Testis (tissue), 3 donors: ENCODE measurements around the gene PPM1B. TPM values are rescaled to one million over a fixed set of nuclear protein-coding genes. Genes with fewer than 3 reads are reported as not detected.
"Not testable (repeated sequence)": the region's sequence is repeated elsewhere in the genome, so short reads cannot be mapped to it uniquely, and the experiment has no call there.

ENCODE experiments used
- DNase-seq: peaks from one replicate; pipeline ENCODE4 v3.0.0-alpha.2; 2019
- H3K27ac ChIP-seq, 2 donors: fragments of 200-600 bp; sonication (generic); one replicate each; pipeline ENCODE4 v1.5.1; 2019
- H3K27me3 ChIP-seq: fragments of 200-600 bp; sonication (generic); one replicate; pipeline ENCODE4 v1.5.1; 2019
- H3K36me3 ChIP-seq: fragments of 200-600 bp; sonication (generic); one replicate; pipeline ENCODE4 v1.5.1; 2017; ENCODE audit warnings: low read depth; ENCODE audit errors: missing control alignments
- H3K4me1 ChIP-seq: fragments of 200-600 bp; sonication (generic); one replicate; pipeline ENCODE4 v1.5.1; 2019
- H3K4me3 ChIP-seq, 2 donors: fragments of 200-600 bp; sonication (generic); one replicate each; pipeline ENCODE4 v1.5.1; 2017 to 2019
- H3K9me3 ChIP-seq: fragments of 200-600 bp; sonication (generic); one replicate; pipeline ENCODE4 v1.5.1; 2017
- POLR2A ChIP-seq: fragments of 450-650 bp; IDR thresholded peaks from one replicate; pipeline ENCODE4 v1.6.1; 2017; ENCODE audit warnings: antibody characterized with exemption, mild to moderate bottlenecking, moderate library complexity
- WGBS, 2 donors: methylation state at CpG; one replicate each; pipeline ENCODE4 v1.1.5; 2018; 5-methylcytosine and 5-hydroxymethylcytosine counted together
- intact Hi-C: fragments of 100-400 bp; cut with DNase I; formaldehyde crosslinking; loops from one replicate; pipeline ENCODE4 v1.15.1; 2023; ENCODE audit warnings: low total_unique reads
- polyA plus RNA-seq: library from polyadenylated mRNA; stranded (reverse); fragments of 350-450 nt; fragmentation: Illumina TruSeq; extraction: RNeasy Lipid Tissue Mini Kit (QIAGEN cat#74804); gene quantifications from one replicate; pipeline ENCODE4 v1.2.3, GENCODE V29; 2014; ENCODE audit warnings: low read depth, low replicate concordance; ENCODE audit not compliant: insufficient read depth
- total RNA-seq, 2 donors: library from RNA; depleted of rRNA; stranded (reverse); fragments of >200 nt; gene quantifications; one replicate each; pipeline ENCODE4 v1.2.3, GENCODE V29; 2016
- TF ChIP-seq, protein P1 (sequence below), 3 experiments: fragments of 450-650 bp in 2 of 3; fragments of 200-600 bp in 1 of 3; sonication (generic) in 1 of 3; IDR thresholded peaks; one replicate each; pipeline ENCODE4 v1.5.1; 2016 to 2019; ENCODE audit warnings: antibody characterized with exemption in 3 of 3, mild to moderate bottlenecking in 2 of 3, moderate library complexity in 1 of 3

The PPM1B gene
- total and polyA plus RNA-seq, 3 donors from 2014 or later: 49.9 to 64.6 (median 50.7) TPM

DNA sequence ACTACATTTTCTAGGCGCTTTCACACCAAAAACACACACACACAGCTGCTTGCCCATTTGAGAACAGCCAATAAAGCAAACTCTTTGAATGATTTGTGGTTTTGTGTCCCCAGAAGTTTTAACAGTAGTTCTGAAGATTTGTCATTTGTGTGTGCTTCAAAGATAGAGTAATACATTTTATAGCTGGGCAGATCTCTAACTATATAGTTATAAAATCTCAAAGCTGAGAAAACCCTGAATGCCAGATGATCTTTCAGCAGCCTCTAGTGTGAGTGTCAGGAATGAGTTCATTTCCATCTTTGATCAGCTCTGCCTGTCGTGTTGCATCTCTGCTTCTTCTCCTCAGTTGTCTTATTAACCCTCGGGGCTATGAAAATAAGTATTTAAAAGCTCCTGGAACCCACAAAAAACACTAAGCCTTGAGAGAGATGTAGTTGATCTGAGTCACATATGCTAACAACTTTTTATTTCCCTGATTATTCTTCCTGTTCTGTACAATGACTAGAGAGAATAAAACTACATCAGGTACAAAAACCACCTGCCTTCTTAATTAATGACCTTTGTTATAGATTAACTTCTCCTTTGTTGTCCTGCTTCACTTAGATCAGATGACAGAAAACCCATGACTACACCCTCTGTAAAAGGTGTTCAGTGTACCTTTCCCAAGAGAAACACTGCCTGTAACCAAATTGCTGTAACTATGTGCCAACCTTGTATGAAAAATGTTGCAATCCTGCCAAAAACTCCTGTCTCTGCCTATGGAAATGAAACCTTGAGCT lies 76.6 kb downstream of the PPM1B start:
- no peak overlapping the region for H3K27ac ChIP-seq
- TF ChIP-seq, protein P1, sequence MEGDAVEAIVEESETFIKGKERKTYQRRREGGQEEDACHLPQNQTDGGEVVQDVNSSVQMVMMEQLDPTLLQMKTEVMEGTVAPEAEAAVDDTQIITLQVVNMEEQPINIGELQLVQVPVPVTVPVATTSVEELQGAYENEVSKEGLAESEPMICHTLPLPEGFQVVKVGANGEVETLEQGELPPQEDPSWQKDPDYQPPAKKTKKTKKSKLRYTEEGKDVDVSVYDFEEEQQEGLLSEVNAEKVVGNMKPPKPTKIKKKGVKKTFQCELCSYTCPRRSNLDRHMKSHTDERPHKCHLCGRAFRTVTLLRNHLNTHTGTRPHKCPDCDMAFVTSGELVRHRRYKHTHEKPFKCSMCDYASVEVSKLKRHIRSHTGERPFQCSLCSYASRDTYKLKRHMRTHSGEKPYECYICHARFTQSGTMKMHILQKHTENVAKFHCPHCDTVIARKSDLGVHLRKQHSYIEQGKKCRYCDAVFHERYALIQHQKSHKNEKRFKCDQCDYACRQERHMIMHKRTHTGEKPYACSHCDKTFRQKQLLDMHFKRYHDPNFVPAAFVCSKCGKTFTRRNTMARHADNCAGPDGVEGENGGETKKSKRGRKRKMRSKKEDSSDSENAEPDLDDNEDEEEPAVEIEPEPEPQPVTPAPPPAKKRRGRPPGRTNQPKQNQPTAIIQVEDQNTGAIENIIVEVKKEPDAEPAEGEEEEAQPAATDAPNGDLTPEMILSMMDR (IDR thresholded peaks at IDR 0.05): no peak
- no peak for TF ChIP-seq POLR2A
- H3K36me3 ChIP-seq: no peaks in the 10 kb centered on the region
- no peak for DNase-seq
- H3K9me3 ChIP-seq: no peaks in the 10 kb centered on the region
- 52 to 57% methylated on average over 3 of the region's 3 CpGs for WGBS, 2 donors
- intact Hi-C loops: no loop called here
- peaks cover 5% of the 10 kb centered on the region for H3K4me1 ChIP-seq
- no peak overlapping the region for H3K4me3 ChIP-seq
- no peaks in the 10 kb centered on the region for H3K27me3 ChIP-seq

- TF ChIP-seq, protein P1 (IDR thresholded peaks at IDR 0.05): no peak
- no peak for TF ChIP-seq POLR2A
- peaks cover 5% of the 10 kb centered on the region for H3K4me1 ChIP-seq
- H3K9me3 ChIP-seq: no peaks in the 10 kb centered on the region
- H3K27ac ChIP-seq: no peak overlapping the region
- no peak for DNase-seq
- no peak overlapping the region for H3K4me3 ChIP-seq
- no peaks in the 10 kb centered on the region for H3K27me3 ChIP-seq
- intact Hi-C loops: no loop called here
- H3K36me3 ChIP-seq: no peaks in the 10 kb centered on the region
- 84 to 100% methylated on average over 1 of the region's 1 CpG for WGBS, 2 donors
Measured at GRCh38 chr2:44246436-44246835, 77.8 kb downstream of the PPM1B start.

DNA sequence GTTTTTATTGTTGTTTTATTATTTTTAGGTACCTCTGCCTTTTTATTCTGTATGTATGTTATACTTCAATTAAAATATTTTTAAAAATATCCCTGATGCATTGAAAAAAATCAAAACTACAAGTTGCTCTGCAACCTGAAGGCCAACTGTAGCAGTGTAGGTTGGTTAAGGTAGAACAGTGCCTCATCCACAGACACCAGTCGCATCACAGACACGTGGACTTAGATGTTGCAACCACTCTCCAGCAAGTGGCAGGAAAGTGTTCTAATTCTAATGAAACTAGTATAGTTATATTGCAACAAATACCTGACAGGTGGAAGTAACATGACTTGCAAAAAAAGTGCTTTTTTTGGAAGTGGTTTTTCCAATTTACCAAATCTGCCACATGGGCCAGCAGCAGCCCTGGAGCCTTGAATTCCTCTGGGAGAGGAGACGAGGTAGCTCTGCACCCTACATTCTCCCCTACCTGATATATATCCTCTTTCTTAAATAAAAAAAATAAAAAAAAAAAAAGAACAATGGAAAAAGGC lies 78.2 kb downstream of the PPM1B start:
- intact Hi-C loops: no loop called here
- H3K4me1 ChIP-seq: peaks cover 5% of the 10 kb centered on the region
- no peaks in the 10 kb centered on the region for H3K9me3 ChIP-seq
- no peaks in the 10 kb centered on the region for H3K27me3 ChIP-seq
- DNase-seq: no peak
- H3K27ac ChIP-seq: no peak overlapping the region
- no peaks in the 10 kb centered on the region for H3K36me3 ChIP-seq
- no peak overlapping the region for H3K4me3 ChIP-seq
- WGBS, 2 donors: 90% methylated on average over 3 of the region's 3 CpGs
- TF ChIP-seq, protein P1 (IDR thresholded peaks at IDR 0.05): no peak
- no peak for TF ChIP-seq POLR2A

DNA sequence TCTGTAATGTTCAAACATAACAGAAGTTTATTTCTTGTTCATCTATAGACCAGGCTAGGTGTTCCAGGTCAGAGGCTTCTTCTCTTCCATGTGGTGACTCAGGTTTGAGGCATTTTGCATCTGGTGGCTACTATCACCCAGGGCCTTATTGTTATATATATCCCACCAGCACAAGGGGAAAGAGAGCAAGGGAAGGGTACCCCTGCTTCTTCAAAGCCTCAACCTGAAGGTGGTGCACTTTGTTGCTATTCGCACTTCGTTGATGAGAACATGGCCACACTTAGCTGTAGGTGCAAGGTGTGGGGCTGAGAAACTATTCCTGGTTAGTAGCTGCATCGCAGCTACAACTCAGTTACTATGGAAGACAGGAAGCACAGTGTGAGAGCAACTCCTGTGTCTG lies 79.2 kb downstream of the PPM1B start:
- H3K4me1 ChIP-seq: peaks cover 5% of the 10 kb centered on the region
- DNase-seq: no peak
- H3K27me3 ChIP-seq: no peaks in the 10 kb centered on the region
- H3K27ac ChIP-seq: no peak overlapping the region
- no peaks in the 10 kb centered on the region for H3K9me3 ChIP-seq
- TF ChIP-seq POLR2A: no peak
- TF ChIP-seq, protein P1 (IDR thresholded peaks at IDR 0.05): no peak
- WGBS, 2 donors: 78 to 97% methylated on average over 3 of the region's 3 CpGs
- H3K36me3 ChIP-seq: no peaks in the 10 kb centered on the region
- no peak overlapping the region for H3K4me3 ChIP-seq
- intact Hi-C loops: no loop called here

- DNase-seq, H3K4me1 ChIP-seq, H3K27me3 ChIP-seq, H3K27ac ChIP-seq, H3K4me3 ChIP-seq, intact Hi-C loops, H3K36me3 ChIP-seq, H3K9me3 ChIP-seq: not testable (repeated sequence)
- 87 to 96% methylated on average over 6 of the region's 6 CpGs for WGBS, 2 donors
Measured at GRCh38 chr2:44249269-44249668, 80.6 kb downstream of the PPM1B start.
